ENCODE measurements around the gene NEUROG1. TPM values are rescaled to one million over a fixed set of nuclear protein-coding genes. Genes with fewer than 3 reads are reported as not detected.

NEUROG1 gene
- total and polyA plus RNA-seq, 2 donors from 2014 or later = not detected

- intact Hi-C loops (cut with DNase I) = no loop called here
- Histone ChIP-seq H3K4me3 (ENCODE audit: low read length in 3 of 3) (no peak overlapping the region), H3K27me3 (ENCODE audit: control insufficient read depth, insufficient read depth, low read length) (peaks cover 9% of the 10 kb centered on the region), H3K9ac (ENCODE audit: low read length in 3 of 3) (no peak overlapping the region), H3K27ac (ENCODE audit: low read depth in 2 of 2, low read length in 2 of 2) (no peak overlapping the region), H3K9me3 (ENCODE audit: control insufficient read depth in 2 of 3, insufficient read depth in 1 of 3, low read length in 3 of 3) (no peaks in the 10 kb centered on the region), H3K4me1 (ENCODE audit: control insufficient read depth in 2 of 3, insufficient read depth in 2 of 3, low read depth in 1 of 3, low read length in 3 of 3) (no peaks in the 10 kb centered on the region), H3K36me3 (ENCODE audit: control insufficient read depth in 2 of 3, insufficient read depth in 3 of 3, low read length in 3 of 3) (no peaks in the 10 kb centered on the region)
- DNase-seq (no peak), FAIRE-seq (no peak)
- no peak for TF ChIP-seq CTCF (IDR thresholded peaks at IDR 0.05; ENCODE audit: borderline replicate concordance, extremely low read depth, insufficient read depth)
Measured at GRCh38 chr5:135582099-135582781, 46.5 kb upstream of the NEUROG1 start.

- TF ChIP-seq CTCF (IDR thresholded peaks at IDR 0.05; ENCODE audit: borderline replicate concordance, extremely low read depth, insufficient read depth) = no peak
- Histone ChIP-seq H3K9me3 (ENCODE audit: control insufficient read depth in 2 of 3, insufficient read depth in 1 of 3, low read length in 3 of 3) (no peaks in the 10 kb centered on the region), H3K4me1 (ENCODE audit: control insufficient read depth in 2 of 3, insufficient read depth in 2 of 3, low read depth in 1 of 3, low read length in 3 of 3) (peaks cover 0 to 17% (median 0%) of the 10 kb centered on the region in 3 donors), H3K36me3 (ENCODE audit: control insufficient read depth in 2 of 3, insufficient read depth in 3 of 3, low read length in 3 of 3) (peaks cover 0 to 8% (median 0%) of the 10 kb centered on the region in 3 donors), H3K9ac (ENCODE audit: low read length in 3 of 3) (peak within 1 kb of the TSS in 1 of 3 donors; percentile 83), H3K27ac (ENCODE audit: low read depth in 2 of 2, low read length in 2 of 2) (peak within 1 kb of the TSS; percentile 74), H3K27me3 (ENCODE audit: control insufficient read depth, insufficient read depth, low read length) (peaks cover 9% of the 10 kb centered on the region), H3K4me3 (ENCODE audit: low read length in 3 of 3) (peak within 1 kb of the TSS in 2 of 3 donors; percentile 67 to 77)
- intact Hi-C loops (cut with DNase I) = no loop called here
- peak; percentile 57 to 92 (median 66) for DNase-seq
- no peak for FAIRE-seq
Measured at GRCh38 chr5:135578685-135579341, 43.0 kb upstream of the NEUROG1 start, which contains the start of gene CXCL14. Gene CXCL14, minus strand, starts transcription at chr5:135578991. Its CDS starts 213 bp downstream, at chr5:135578778.

- TF ChIP-seq CTCF (IDR thresholded peaks at IDR 0.05; ENCODE audit: borderline replicate concordance, extremely low read depth, insufficient read depth) = no peak
- DNase-seq (no peak), FAIRE-seq (no peak)
- peaks cover 0 to 22% (median 0%) of the 10 kb centered on the region in 3 donors for H3K4me1 ChIP-seq (ENCODE audit: control insufficient read depth in 2 of 3, insufficient read depth in 2 of 3, low read depth in 1 of 3, low read length in 3 of 3)
- peak overlapping the region; percentile 51 to 74 for H3K27ac ChIP-seq (ENCODE audit: low read depth in 2 of 2, low read length in 2 of 2)
- intact Hi-C loops (cut with DNase I) = no loop called here
- H3K9ac ChIP-seq (ENCODE audit: low read length in 3 of 3) = peak overlapping the region in 1 of 3 donors; percentile 83
- no peaks in the 10 kb centered on the region for H3K9me3 ChIP-seq (ENCODE audit: control insufficient read depth in 2 of 3, insufficient read depth in 1 of 3, low read length in 3 of 3)
- peaks cover 9% of the 10 kb centered on the region for H3K27me3 ChIP-seq (ENCODE audit: control insufficient read depth, insufficient read depth, low read length)
- H3K4me3 ChIP-seq (ENCODE audit: low read length in 3 of 3) = peak overlapping the region in 2 of 3 donors; percentile 67 to 77
- peaks cover 0 to 8% (median 0%) of the 10 kb centered on the region in 3 donors for H3K36me3 ChIP-seq (ENCODE audit: control insufficient read depth in 2 of 3, insufficient read depth in 3 of 3, low read length in 3 of 3)
Measured at GRCh38 chr5:135578305-135578684, 42.5 kb upstream of the NEUROG1 start.
